Measurements from ENCODE around the gene A1BG.

DNA sequence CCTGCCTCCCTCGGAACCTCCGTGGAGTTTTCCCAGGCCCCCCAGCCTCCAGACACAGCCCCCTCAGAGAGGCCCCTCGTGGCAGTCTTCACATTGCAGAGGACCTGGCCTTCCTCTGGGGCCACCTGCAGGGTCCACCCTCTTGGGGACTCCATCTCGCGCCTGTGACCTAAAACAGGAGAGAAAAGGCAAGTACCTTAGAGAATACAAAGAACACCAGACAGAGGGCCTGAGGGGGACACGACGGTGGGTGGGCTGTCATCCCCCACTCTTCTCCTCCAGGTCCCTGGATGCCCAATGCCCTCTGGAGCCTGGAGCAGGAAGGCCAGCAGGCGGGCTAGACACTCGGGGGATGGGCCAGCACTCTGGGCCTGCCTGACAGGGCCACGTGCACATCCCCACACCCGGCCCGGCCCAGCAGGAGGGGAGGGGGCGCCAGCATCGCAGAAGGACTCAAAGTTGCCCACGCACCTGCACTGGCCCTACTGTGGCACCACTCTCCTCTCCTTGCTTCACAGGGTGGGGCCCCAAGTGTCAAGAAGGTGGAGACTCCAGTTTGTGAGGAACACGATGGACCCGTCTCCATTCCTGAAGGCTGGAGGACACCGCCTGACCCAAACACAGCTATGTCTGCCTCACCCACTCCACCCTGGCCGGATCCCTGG, 4.3 kb upstream of the A1BG start:
- TF ChIP-seq POLR2A (IDR thresholded peaks at IDR 0.05; ENCODE audit: low read length) = no peak
- TF ChIP-seq GATA1 (IDR thresholded peaks at IDR 0.05; ENCODE audit: low read depth, low read length) = no peak

Data from erythroblast (primary cell).